ENCODE results near the gene CRIP3. TPM values are rescaled to one million over a fixed set of nuclear protein-coding genes. Genes with fewer than 3 reads are reported as not detected.

Gene CRIP3
- total RNA-seq, 1 experiment from 2014 or later: 2.3 TPM

DNA sequence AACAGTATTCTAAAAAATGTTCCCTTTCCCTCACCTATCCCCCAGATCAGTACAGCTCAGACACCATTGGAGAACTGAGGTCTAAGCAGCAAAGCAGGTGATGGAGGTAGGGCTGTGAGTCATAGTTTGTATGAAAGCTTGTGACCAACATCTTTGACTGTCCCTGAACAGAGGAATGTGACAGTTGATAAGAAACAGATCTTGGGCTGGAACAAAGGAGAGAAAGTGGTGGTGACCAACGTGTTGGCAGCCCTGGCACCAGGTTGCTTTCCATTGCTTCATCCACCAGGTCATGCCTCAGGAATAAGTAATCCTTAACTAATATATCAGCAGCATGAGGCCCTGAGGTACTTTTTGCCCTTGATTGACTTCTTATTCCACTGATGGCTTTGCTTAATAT lies 19.9 kb upstream of the CRIP3 start:
- Mint-ChIP-seq H3K9me3 (ENCODE audit: low read depth, unreplicated experiment) (no peaks in the 10 kb centered on the region), H3K27ac (ENCODE audit: unreplicated experiment) (peak overlapping the region; percentile 94), H3K36me3 (ENCODE audit: insufficient read depth, unreplicated experiment) (peaks cover 12% of the 10 kb centered on the region), H3K4me3 (ENCODE audit: low read depth, unreplicated experiment) (peak overlapping the region; percentile 27), H3K27me3 (ENCODE audit: unreplicated experiment) (no peaks in the 10 kb centered on the region), H3K4me1 (ENCODE audit: low read depth, unreplicated experiment) (peaks cover 29% of the 10 kb centered on the region)
- intact Hi-C loops (cut with micrococcal nuclease; ENCODE audit: unreplicated experiment): no loop called here
- CTCF ChIA-PET: interaction anchor here (0.6 to 1.4 kb wide), 7 partner anchors 8 to 178 kb away, joined by 3 to 10 read pairs (median 3); partner anchors contain the start of gene CRIP3
- peak; percentile 71 for DNase-seq
- no TSS peak for BruUV-seq (replicated peaks)
- TF ChIP-seq CTCF (IDR thresholded peaks at IDR 0.05; ENCODE audit: unreplicated experiment): no peak

- Mint-ChIP-seq H3K4me1 (ENCODE audit: low read depth, unreplicated experiment) (peaks cover 20% of the 10 kb centered on the region), H3K36me3 (ENCODE audit: insufficient read depth, unreplicated experiment) (peaks cover 12% of the 10 kb centered on the region), H3K9me3 (ENCODE audit: low read depth, unreplicated experiment) (no peaks in the 10 kb centered on the region), H3K27ac (ENCODE audit: unreplicated experiment) (no peak overlapping the region), H3K4me3 (ENCODE audit: low read depth, unreplicated experiment) (no peak overlapping the region), H3K27me3 (ENCODE audit: unreplicated experiment) (no peaks in the 10 kb centered on the region)
- CTCF ChIA-PET: no interaction called here
- BruUV-seq (replicated peaks): no TSS peak
- no peak for TF ChIP-seq CTCF (IDR thresholded peaks at IDR 0.05; ENCODE audit: unreplicated experiment)
- intact Hi-C loops (cut with micrococcal nuclease; ENCODE audit: unreplicated experiment): no loop called here
- DNase-seq: no peak
Measured at GRCh38 chr6:43325876-43326275, 17.2 kb upstream of the CRIP3 start.

DNA sequence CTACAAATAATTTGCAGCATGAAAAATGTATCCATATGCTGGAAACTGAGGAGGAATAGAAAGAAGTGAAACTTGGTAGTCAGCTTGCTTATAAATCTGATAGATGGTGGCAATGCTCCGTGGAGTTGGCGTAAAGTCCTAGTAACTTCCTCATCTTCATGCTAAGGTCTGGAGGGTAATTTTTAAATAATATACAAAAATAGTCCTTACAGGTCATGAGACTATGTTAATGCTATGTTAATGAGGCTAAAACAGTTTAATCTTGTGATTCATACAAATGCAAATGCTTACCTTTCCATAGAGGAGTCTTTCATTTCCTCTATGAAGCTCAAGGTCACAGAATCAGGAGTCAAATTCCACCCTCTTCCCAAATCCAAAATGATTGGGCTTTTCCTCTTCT lies 9.4 kb upstream of the CRIP3 start:
- Mint-ChIP-seq H3K27ac (ENCODE audit: unreplicated experiment) (no peak overlapping the region), H3K4me3 (ENCODE audit: low read depth, unreplicated experiment) (no peak overlapping the region), H3K9me3 (ENCODE audit: low read depth, unreplicated experiment) (no peaks in the 10 kb centered on the region), H3K4me1 (ENCODE audit: low read depth, unreplicated experiment) (peaks cover 8% of the 10 kb centered on the region), H3K27me3 (ENCODE audit: unreplicated experiment) (peaks cover 47% of the 10 kb centered on the region), H3K36me3 (ENCODE audit: insufficient read depth, unreplicated experiment) (no peaks in the 10 kb centered on the region)
- CTCF ChIA-PET: interaction anchor here (1.5 to 1.6 kb wide), 2 partner anchors 10 to 16 kb away, joined by 4 read pairs; partner anchors contain the start of gene CRIP3
- BruUV-seq (replicated peaks): no TSS peak
- no peak for DNase-seq
- intact Hi-C loops (cut with micrococcal nuclease; ENCODE audit: unreplicated experiment): no loop called here
- TF ChIP-seq CTCF (IDR thresholded peaks at IDR 0.05; ENCODE audit: unreplicated experiment): no peak

DNA sequence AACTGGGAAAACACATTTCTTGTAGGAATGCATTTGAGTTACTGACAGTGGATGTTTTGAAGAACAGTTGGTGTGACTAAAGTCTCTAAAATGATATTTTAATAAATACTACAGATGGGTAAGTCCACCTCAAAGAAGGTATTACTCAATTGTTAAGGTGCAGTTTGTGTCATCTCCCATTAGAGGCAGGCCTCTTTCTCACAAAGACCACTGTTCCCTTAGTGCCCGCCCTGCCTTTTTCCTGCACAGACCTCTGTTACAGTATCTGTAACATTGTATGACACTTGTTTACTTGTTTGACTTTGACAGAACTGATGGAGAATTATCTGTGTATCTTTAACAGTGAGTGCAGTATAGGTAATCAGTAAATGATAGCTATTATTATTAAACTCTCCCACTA lies 5.2 kb upstream of the CRIP3 start:
- no peak for DNase-seq
- Mint-ChIP-seq H3K9me3 (ENCODE audit: low read depth, unreplicated experiment) (no peaks in the 10 kb centered on the region), H3K4me1 (ENCODE audit: low read depth, unreplicated experiment) (peaks cover 18% of the 10 kb centered on the region), H3K27me3 (ENCODE audit: unreplicated experiment) (peaks cover 47% of the 10 kb centered on the region), H3K36me3 (ENCODE audit: insufficient read depth, unreplicated experiment) (peaks cover under 1% of the 10 kb centered on the region), H3K27ac (ENCODE audit: unreplicated experiment) (no peak overlapping the region), H3K4me3 (ENCODE audit: low read depth, unreplicated experiment) (no peak overlapping the region)
- intact Hi-C loops (cut with micrococcal nuclease; ENCODE audit: unreplicated experiment): no loop called here
- no TSS peak for BruUV-seq (replicated peaks)
- CTCF ChIA-PET: interaction anchor here (0.6 to 1.1 kb wide), 4 partner anchors 14 to 894 kb away, joined by 3 to 8 read pairs (median 4); no protein-coding TSS in a partner anchor
- TF ChIP-seq CTCF (IDR thresholded peaks at IDR 0.05; ENCODE audit: unreplicated experiment): no peak
